ENCODE results near the gene ZFYVE28.

Gene ZFYVE28

GRCh38 chr4:2261110-2261852 is 157.2 kb downstream of the ZFYVE28 start:
- peak in 1 of 2 donors; percentile 43 for DNase-seq (ENCODE audit: low read depth in 2 of 2)

DNA sequence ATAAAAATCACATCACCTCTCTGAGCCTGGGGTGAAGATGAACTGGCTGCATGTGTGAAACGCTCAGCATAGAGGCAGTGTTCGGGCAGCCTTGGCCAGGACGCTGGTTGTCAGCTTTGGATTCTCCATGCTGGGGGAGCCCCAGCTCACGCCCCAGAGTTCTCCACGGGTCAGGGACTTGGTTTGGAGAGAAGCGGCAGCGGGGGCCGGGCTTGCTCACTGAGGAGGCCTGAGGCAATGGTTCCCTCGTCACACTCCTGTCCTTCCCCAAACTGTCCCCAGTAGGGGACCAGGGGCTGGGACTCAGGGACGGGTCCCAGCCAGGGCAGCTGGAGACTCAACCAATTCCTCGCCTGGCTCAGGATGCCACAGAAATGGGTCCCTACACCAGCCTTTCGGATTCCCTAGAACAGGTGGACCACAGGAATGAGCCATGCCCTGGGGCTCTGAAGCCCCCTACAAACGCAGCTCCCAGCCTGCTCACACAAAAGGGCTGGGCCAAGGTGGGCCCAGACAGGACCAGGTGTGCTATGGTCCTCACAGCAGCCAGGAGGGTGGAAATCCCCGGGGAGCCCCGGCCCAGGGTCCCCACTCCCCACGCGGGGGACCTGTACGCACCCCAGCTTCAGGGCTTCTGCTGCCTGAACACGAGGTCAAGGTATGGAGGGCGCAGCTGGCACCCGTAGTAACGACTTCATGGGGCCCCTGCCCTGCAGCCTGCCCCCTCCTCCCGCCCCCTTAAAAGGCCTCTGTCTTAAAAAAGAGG is 157.9 kb downstream of the ZFYVE28 start:
- DNase-seq (ENCODE audit: low read depth in 2 of 2): no peak

- no peak for DNase-seq (ENCODE audit: low read depth in 2 of 2)
Measured at GRCh38 chr4:2259541-2260343, 158.7 kb downstream of the ZFYVE28 start.

GRCh38 chr4:2259036-2259540 is 159.4 kb downstream of the ZFYVE28 start:
- DNase-seq (ENCODE audit: low read depth in 2 of 2): no peak

DNA sequence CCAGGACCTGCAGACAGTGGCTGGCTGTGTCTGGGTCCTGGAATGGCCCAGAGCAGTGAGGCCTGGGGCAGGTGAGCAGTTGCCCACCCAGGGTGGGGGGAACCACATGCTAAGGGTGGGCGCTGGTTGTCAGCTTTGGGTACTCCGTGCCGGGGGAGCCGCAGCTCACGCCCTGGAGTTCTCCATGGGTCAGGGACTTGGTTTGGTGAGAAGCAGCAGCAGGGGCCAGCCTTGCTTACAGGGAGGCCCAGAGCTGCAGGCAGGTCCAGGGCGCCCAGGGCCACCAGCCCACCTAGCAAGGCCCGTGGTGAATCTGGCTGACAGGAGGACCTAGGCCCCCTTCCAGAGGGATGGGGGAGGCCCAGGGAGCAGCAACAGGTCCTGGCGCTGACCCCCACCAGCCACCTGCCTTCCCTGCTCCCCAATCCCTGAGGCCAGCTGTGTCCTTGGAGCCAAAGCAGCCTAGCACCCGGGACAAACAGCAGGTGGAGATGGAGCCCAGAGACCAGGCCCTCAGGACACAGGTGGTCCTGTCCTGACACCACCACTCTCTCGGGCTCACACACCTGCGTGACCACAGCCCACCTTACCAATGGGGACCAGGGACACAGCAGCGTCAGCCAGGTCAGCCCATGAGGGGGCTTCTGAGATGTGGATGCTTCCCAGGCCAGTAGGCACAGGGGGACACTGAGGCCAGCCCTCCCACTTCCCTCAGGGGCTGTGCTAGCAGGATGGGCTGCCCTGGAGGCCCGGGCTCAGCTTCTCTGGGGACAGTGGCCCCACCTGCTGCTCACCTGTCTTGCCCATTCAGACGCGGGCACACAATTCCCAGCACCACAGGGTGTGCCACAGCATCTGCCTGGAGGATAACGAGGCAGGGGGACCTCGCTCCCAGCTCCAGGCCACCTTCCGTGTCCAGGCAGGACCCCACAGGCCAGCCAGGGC is 160.1 kb downstream of the ZFYVE28 start:
- DNase-seq (ENCODE audit: low read depth in 2 of 2): no peak

DNA sequence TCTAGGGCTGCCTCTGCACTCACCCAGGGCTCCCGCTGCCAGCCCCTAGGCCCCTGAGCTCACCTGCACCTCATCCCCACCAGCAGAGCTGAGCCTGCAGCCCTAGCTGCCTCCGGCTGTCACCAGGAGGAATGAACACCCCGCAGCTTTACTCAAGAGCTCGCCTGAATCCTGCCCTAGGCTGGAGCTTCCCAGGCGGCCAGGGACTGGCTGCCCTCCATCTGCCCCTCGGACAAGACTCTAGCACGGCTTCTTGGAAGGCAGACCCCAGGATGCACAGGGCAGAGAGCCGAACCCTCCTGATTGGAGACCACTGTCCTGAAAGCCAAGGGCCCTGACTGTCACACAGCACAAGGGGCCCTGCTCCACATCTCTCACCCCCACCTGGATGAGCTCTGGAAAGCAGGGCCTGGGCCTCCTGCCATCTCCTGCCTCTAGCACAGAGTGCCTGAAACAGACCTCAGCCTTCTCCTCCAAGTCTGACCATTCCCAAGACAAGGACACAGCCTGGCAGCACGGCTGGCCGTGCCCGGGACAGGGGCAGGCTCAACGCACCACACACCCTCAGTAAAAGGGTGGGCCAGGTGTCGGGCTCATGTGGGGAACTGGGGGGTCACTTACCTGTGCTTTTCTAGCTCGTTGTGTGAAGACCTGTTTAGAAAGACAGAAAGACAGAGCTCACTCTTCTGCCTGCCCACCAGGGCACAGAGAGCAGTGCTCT is 160.9 kb downstream of the ZFYVE28 start:
- no peak for DNase-seq (ENCODE audit: low read depth in 2 of 2)

GRCh38 chr4:2256781-2257191 is 161.7 kb downstream of the ZFYVE28 start:
- no peak for DNase-seq (ENCODE audit: low read depth in 2 of 2)

GRCh38 chr4:2256156-2256731 is 162.2 kb downstream of the ZFYVE28 start:
- no peak for DNase-seq (ENCODE audit: low read depth in 2 of 2)

DNA sequence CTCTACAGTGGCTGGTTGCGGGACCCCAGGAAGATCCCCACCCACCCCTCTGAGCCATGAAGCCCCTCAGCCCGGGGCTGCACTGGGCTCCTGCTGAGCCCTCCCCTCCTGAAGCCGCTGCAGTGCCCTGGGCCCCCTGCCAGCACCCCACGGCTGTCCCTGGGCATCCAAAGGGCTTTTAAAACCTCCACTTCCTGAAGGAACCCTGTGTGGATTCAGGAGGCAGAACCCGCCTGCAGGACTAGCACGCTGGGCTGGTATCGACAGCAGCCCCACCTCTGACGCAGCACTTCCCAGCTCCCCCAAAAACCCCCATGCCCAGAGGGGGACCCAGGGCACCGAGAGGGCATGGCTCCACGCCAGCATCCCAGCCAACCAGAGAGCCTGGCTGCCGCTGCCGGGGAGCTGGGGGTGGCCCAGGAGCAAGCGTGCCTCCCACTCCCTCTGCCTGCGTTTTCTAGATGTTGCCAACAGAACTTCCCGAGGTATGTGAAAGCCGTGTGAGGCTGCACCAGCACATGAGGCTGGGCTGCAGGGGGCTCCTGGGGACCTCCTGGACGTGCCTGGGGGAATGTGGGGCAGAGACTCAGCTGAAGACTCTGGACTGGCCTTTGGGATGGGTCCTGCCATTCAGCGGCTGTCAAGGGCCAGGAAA is 162.8 kb downstream of the ZFYVE28 start:
- DNase-seq (ENCODE audit: low read depth in 2 of 2): no peak

- no peak for DNase-seq (ENCODE audit: low read depth in 2 of 2)
Measured at GRCh38 chr4:2254665-2255500, 163.6 kb downstream of the ZFYVE28 start.

GRCh38 chr4:2253160-2254084 is 165.0 kb downstream of the ZFYVE28 start:
- no peak for DNase-seq (ENCODE audit: low read depth in 2 of 2)

GRCh38 chr4:2252530-2253091 is 165.8 kb downstream of the ZFYVE28 start:
- DNase-seq (ENCODE audit: low read depth in 2 of 2): no peak

- DNase-seq (ENCODE audit: low read depth in 2 of 2): no peak
Measured at GRCh38 chr4:2251795-2252529, 166.5 kb downstream of the ZFYVE28 start.

GRCh38 chr4:2251073-2251794 is 167.2 kb downstream of the ZFYVE28 start:
- DNase-seq (ENCODE audit: low read depth in 2 of 2): no peak

GRCh38 chr4:2250357-2251072 is 167.9 kb downstream of the ZFYVE28 start:
- DNase-seq (ENCODE audit: low read depth in 2 of 2): no peak

Measured in stimulated activated CD4-positive, alpha-beta T cell treated with anti-CD3 and anti-CD28 coated beads, Interleukin-15, amount 100 ng/mL, for 48 hours (primary cell).